RKO (cell line): ENCODE data around the gene LIMS2.

Experiments
- DNase-seq: peaks from one replicate; pipeline ENCODE4 v3.0.0-alpha.2; 2016; ENCODE audit warnings: low spot score

Gene LIMS2

DNA sequence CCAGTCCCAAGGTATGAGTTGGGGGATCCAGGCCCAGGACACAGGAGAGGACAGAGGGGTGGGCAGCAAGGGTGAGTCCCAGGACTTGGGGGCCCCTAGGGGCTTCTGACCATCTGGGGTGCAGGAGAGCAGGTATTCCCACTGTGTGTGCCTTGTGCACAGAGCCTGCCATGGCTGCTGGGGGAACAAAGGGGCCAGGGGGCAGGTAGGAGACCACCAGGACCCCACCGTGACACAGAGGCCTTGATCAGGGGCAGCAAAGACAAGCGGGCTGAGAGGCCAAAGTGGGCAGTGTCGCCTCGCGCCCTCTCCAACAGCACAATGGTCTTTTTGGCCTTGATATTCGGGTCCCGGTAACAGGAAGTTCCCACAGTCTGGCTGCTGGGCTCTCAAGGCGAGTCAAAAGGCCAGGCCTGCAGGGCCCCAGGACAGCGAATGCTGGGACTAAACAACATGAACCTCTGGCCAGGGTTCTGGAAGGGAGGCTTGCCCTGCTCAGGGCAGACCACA lies 41.7 kb downstream of the LIMS2 start:
- no peak for DNase-seq

DNA sequence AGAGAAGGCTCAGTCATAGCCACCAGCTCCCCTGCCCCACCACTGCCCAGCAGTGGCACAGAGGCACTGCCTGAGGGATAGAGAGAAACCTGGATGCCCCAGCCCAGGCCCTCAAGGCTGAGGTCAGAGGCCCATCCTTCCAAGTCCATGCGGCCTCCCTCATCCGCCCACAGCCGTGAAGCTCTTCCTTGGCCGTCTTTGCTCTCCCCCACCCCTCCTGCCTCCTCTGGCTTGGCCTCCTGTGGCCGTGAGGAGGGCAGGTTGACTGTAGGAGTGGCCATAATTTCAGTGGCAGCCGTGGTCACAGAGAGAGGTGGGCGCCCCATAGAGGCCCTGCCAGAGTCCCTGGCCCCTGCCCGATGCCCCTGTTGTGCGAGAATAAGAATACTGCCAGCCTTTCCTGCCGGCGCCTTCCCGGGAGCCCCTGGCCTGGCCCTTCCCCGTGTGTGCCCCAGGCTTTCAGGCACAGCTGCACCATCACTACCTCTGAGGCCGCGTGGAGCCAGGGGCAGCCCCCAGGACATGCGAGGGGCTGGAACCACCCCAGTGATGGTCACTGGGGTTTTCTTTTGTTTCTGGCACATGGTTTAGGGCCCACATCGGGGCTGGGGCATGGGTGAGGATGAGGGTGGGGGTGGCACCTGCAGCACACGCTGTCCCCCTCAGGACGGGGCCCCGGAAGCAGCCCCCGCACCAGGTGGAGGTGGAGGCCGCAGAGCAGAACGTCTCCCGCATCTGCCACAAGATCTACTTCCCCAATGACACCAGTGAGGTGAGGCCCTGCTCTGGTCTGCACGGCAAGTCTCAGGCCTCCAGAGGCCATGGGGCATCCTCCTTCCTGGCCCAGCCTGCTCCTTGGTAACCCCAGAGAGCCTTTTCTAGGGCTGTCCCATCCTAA lies 42.5 kb downstream of the LIMS2 start:
- DNase-seq: no peak

DNA sequence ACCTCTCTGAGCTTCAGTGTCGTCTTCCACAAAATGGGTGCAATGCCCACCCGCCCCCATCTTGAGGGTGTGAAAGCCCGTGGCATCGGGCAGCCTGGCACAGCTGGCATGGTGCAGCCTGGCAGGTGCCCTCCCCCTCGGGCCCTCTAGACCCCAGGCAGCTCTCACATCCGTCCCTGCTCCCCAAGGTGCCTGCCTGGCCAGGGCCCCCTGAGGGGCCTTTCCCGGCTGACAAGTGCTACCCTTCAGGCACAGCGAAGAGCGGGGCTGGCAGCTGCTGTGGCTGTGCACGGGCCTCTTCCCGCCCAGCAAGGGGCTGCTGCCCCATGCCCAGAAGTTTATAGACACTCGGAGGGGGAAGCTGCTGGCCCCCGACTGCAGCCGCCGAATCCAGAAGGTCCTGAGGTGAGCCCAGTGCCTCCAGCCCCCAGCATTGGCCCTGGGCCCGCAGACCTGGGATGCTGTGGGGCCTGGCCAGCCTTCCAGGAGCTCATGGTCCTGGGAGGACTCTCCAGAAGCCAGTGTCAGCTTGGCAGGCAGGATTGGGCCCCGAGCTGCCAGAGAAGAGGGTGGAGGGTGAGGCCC lies 43.2 kb downstream of the LIMS2 start:
- no peak for DNase-seq

DNA sequence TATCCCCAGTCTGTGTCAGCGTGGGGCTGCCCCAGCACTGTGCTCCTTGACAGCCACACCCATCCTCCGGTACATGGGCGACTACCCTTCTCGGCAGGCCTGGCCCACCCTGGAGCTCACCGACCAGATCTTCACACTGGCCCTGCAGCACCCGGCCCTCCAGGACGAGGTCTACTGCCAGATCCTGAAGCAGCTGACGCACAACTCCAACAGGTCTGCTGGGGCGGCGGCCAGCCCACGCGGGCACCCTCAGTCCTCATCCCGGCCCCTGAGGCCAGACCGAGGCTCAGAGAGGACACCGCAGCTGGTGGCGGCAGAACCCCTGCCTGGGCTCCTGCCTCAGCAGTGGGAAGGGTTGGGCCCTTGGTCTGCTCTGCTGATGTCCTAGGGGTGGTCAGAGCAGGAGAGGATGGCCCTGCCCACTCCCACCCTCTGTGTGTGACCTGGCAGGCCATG lies 43.8 kb downstream of the LIMS2 start:
- DNase-seq: no peak

DNA sequence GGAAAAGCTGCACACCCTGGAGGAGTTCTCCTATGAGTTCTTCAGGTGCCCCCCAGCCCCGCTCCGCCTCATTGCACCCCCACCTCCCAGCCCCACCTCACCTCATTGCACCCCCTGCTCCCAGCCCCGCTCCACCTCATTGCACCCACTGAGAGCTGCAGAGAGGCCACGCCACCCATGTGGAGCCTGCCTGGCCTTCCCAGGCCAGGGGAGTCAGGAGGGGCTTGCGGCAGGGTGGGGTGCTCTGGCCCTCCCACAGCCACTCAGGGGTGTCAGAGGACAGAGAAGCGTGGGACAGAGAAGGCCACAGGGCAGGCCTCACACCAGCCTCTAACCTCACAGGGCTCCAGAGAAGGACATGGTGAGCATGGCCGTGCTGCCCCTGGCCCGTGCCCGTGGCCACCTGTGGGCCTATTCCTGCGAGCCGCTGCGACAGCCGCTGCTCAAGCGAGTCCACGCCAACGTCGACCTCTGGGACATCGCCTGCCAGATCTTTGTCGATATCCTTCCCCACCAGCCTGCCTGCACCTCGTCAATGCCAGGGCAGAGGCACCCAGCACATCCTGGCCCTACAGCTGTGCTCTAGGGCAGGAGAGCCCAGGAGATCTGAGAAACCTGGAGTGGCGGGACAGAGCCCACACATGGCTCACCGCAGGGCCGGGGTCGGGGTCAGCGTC lies 44.3 kb downstream of the LIMS2 start:
- DNase-seq: no peak

DNA sequence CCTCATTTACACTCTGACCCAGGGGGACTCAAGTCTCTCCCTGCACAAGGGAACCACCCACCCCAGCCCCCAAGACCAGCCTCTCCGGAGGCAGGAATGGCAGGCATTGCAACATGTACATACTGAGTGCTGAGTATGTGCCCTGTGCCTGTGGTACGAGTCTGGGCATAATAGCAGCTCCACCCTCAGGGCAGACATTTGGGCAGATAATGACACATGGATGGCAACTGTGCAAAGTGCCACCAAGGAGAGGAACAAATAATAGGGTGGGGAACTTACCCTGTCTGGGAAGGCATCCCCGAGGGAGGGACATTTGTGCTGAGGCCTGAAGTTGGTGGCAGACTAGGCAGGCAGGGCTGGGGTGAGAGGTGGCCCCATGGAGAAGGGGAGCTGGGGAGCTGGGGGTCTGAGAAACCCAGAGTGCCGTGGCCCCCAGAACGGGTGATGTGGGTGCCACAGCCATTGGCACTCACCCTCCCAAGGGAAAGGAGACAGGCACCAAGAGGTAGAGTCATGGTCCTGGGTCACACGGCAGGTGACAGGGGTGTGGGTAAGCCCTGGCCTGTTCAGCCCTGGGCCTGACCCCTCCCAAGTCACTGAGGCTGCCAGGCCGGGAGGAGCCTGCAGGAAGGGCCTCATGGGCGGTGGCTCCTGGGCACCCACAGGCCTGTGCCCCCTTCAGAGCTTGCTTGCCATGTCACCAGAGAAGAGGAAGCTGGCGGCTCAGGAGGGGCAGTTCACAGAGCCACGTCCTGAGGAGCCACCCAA lies 45.0 kb downstream of the LIMS2 start:
- no peak for DNase-seq

DNA sequence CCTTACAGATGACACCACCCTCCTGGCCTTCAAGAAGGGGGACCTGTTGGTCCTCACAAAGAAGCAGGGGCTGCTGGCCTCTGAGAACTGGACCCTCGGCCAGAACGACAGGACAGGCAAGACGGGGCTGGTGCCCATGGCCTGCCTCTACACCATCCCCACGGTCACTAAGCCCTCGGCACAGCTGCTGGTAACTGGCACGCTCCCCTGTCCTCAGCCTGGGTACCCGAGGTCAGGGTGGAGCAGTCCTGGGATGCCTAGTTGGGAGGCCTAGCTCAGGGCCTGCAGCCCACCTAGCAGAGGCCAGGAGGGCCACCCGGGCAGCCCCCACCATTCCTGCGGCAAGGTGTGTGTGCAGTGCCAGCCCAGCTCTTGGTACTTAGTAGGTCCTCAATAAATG lies 45.7 kb downstream of the LIMS2 start:
- no peak for DNase-seq

DNA sequence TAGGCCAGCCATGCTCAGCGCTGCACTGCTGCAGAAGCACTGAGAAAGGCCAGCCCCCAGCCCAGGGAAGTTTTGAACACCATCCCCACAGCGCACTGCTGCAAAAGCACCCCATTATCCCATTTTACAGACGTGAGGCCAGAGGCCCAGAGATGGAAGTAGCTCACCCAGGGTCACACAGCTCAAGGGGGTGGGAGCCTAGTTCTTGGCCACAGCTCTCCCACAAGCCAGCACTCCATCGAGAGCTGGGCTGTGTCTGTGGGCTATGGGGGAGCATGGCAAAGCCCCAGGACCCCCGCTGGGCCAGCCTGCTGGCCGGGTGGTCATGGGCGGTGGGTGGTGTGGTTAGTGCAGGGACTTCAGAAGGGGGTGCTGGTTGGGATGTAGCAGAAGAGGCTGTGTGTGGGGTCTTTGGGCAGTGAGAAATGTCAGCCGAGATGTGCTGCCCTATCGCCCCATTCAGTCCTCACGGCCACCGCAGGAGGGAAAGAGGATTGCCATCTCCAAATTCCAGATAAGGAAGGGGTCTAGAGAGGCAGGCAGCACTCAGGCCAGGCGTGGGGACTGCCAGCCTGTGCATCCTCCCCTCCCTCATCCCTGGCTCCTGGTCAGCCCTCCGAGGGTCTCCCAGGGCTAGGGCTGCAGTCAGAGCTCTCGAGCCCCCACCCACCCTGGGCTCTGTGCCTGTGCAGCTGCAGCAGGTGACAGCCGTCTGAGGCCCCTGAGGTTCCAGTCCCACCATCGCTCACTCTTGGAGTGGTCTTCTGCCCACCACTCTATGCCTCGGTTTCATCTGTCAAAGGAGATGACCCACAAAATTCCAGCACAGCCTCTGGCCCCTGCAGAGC lies 46.3 kb downstream of the LIMS2 start:
- no peak for DNase-seq

DNA sequence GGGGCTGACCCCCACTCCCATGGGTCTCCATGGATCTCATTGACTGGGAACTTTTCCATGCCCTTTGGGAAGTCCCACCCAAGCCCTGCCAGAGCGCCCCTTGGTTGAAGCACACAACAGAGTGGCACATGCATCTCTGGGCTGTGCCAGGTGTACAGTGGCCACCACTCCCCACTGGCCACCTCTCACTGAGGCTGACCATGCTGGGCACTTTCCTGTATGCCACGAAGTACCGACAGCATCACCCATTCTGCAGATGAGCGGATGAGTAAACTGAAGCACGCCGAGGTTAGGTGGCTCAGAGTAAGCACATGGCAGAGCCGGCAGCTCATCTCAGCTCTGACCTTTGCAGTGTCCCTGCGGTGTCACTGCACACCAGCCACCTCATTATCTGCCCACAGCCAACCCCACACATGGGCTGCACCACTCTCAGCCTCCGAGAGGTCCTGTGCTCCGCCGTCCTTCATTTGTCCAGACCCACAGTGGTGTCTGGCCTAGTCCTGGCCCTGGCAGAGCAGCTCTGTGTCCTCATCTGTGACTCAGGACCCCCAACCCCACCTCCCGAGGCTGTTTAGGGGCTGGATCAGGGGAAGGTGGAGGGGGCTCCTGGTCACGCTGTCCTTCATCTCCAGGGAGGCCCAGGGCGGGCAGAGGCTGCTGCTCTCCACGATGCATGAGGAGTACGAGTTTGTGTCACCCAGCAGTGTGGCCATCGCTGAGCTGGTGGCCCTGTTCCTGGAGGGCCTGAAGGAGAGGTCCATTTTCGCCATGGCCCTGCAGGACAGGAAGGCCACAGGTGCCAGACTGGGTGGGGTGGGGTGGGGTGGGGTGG lies 47.4 kb downstream of the LIMS2 start:
- DNase-seq: no peak

DNA sequence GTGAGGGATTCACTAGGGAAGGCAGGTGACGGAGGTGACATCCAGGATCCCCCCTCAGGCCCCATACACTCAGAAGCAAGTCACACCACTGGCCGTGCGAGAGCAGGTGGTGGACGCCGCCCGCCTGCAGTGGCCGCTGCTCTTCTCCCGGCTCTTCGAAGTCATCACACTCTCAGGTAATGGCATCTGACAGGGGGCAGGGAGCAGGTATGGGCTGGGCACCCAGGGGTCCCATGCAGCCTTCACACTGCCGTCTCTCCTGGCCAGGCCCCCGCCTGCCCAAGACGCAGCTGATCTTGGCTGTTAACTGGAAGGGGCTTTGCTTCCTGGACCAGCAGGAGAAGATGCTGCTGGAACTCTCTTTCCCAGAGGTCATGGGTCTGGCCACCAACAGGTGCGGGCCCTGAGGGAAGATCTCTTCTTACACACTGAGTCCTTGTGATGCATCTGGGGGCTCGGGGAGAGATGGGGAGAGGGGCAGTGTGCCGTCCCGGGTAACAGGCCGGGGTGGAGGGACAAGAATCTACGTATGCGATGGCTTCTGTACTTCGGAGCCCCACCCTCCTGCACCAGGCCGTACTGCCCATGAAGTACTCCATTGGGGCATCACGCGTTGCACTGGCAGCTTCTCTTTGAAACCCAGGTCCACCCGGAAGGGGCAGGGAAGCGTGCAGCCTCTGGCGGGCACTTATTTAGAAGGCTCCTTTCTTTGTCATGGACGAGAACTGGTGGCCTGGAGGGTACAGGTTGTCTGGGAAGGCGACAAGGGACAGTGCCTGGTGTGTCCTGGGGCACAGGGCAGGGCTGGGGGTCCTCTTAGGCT lies 48.2 kb downstream of the LIMS2 start:
- no peak for DNase-seq

DNA sequence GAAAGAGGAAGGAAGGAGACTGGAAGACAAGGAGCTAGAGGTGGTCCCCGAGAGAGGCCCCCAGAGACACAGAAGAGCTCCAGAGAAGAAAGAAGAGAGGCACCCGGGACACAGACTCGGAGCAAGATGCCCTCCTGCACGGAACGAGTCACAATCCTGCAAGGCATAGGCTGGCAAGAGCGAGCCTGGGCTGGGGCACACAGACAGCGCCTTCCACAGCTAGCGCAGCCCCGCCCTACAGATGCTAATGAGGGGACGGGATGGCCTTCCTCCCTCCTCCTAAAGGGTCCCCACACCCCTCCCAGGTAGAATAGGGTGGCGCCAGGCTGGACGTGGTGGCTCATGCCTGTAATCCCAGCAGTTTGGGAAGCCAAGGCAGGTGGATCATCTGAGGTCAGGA lies 49.2 kb downstream of the LIMS2 start:
- DNase-seq: no peak

DNA sequence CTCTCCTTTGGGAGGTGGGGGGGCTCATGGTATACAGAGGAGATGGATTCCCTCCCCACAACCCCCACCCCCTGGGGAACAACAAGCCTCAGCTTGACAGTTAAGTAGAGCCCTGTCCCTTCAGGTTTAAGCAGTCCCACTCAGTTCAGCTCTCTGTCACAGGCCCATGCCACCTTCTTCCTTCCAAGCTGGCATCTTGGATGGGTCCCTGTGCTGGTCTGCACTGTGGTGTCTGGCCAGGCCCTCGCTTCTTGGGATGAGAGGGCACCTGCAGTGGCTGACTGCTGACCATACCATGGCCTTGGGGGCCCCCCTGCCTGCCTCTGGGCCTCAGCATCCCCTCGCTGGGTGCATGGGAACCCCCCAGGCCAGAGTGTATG lies 49.8 kb downstream of the LIMS2 start:
- DNase-seq: no peak

DNA sequence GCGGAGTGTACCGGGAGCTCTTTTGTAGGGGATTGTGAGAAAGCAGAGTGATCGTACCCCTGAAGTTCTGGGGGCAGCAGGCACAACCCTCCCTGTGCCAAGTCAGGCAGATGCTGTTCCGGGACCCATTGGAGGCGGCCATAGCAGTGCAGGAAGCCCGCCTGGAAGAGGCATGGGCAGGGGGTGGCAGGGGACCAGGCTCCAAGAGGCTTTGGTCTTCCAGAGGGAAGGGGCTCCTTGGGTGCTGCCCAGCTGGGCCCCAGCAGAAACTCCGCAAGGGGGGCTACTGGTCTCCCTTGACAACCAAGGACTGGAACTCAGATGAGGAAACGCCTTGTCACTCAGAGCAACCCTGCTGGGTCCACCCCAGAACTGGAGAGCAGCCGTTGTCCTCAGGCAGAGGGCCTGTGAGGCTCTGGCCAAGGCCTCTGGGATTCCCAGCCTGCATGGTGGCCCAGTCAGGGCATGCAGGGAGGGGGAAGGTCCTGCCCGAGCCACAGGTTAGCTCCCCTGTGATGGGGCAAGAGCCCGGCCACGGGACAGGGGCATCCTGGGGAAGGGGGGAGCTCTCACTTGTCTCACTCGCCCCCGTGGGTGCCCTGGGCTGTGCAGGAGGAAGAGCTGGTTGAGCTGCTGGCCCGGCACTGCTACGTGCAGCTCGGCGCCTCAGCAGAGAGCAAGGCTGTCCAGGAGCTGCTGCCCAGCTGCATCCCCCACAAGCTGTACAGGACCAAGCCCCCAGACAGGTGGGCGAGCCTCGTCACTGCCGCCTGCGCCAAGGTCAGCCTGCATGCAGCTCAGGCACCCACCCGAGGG lies 50.4 kb downstream of the LIMS2 start:
- DNase-seq: no peak

DNA sequence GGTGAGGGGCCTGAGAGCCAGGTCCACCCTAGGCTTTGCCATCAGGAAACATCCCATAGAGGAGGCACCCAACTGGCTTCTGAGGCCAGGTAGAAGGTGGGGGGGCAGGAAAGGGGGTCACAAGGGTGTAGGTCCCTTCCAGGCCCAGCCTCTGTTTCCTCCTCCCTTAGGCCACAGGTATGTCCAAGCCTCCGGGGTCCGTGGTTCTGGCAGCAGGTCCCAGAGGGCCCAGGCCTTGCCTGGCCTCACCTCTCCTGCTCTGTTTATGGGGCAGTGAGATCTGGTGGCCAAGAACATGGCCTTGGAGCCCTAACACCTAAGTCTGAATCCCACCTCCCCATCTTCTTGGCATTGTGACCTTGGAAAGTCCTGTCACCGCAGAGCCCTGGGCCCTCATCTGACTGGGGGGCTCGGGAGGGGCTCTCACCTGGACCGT lies 51.0 kb downstream of the LIMS2 start:
- DNase-seq: no peak

DNA sequence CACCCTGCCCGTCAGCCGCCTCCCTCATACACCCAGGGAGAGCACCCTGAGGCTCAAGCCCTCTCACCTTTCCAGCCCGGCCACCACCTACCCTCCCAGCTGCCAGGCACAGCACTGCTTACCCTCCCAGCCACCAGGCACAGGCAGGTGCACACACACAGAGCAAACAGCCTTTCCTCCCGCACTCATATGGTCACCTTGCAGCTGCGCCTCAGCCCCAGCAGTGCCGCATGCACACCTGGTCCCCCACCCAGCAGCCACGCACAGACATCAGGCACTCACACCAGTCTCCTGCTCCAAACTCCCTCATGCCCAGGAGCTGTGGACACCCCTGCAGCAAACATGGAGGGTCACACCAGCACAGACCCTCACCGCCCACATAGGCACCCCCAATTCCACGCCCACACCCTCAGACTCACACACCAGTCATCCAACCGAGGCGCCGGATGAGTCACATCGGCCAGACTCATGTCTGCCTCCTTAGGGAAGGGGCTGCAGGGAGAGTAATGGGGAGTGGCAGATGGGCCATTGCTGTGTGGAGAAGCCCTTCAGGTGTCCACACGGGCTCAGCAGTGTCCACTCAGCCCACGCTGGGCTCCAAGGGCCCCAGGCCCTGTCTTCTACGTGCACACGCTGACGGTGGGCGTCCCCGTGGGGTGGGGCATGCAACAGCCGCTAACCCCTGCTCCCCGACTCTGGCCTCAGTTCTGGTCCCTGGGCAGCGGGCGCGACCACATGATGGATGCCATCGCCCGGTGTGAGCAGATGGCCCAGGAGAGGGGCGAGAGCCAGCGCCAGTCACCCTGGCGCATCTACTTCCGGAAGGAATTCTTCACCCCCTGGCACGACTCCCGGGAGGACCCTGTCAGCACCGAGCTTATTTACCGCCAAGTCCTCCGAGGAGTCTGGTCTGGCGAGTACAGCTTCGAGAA lies 51.7 kb downstream of the LIMS2 start:
- peak; percentile 34 for DNase-seq

DNA sequence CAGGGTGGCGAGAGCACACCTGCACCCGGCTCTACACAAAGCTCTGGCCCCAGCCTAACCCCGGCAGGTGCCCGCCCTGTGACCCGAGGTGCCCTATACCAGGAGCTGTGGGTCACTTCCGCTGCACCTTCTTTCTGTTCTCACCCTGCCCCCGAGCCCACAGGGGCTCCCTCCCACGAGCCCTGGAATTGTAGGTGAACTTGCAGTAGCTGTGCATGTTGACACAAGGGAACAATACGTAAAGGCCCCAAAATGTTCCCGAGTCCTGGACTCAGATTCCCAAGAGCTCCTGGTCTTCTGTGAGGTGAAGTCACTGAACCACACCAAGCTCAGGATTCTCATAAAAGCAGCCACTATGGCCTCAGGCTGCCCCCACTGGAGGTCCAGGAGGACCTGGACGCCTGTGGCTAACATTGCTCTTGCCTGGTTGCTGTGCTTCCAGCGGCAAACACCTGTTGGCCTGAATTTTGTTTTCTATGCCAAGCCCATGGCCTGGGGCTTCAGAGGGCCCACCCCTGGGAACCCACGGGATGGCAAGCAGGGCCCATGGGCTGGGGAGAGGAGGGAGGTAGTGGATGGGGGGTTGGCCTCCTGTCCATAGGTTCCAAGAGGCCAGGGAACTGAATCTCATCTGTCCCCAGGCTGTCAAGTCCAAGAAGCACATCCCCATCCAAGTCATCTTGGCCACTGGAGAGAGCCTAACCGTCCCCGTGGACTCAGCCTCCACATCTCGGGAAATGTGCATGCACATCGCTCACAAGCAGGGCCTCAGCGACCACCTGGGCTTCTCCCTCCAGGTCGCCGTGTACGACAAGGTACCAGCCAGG lies 52.6 kb downstream of the LIMS2 start:
- no peak for DNase-seq
